ENCODE data around the gene GMCL2.

GMCL2 gene

DNA sequence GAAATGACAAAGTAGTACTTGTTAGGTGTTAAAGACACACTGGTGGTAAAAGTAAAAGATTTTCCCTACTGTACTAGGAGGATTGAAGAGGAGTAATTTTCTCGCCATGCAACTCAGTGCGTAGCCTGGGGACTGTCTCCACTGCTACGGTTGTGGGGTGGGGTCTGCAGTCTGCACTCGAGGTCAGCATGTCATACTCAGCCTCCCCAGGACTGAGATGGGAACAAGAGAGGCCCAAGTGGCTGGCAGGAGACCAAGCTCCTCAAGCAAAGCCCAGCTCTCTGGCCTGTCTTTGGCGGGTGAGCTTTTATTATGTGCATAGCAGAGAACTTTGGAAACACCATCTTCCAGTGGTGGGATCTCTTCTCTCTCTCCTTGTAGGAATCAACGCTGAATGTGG is 43.9 kb downstream of the GMCL2 start:
- no peak for DNase-seq (ENCODE audit: low read depth in 2 of 2)

DNA sequence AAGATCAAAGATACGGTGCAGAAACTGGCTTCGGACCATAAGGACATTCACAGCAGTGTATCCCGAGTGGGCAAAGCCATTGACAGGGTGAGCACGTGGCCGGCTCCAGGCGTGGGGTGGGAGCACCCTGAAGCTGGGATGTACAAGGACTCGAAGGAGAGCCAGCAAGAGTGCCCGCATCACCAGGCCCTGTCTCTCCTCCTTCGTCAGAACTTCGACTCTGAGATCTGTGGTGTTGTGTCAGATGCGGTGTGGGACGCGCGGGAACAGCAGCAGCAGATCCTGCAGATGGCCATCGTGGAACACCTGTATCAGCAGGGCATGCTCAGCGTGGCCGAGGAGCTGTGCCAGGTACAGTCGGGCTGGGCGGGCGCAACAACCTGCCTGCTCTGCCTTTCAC is 44.5 kb downstream of the GMCL2 start:
- DNase-seq (ENCODE audit: low read depth in 2 of 2) = no peak

DNA sequence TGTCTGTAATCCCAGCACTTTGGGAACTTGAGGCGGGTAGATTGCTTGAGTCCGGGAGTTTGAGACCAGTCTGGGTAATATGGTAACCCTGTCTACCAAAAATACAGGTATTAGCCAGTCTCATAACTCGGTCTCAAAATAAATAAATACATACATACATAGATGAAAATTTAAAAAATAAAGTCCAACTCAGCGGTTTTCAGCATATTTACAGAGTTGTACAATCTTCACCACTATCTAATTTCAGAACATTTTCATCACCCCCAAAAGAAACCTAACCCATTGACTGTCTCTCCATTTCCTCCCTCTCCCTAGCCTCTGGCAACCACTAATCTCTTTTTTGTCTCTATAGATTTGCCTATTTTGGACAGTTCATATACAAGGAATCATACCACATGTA is 45.6 kb downstream of the GMCL2 start:
- no peak for DNase-seq (ENCODE audit: low read depth in 2 of 2)

DNA sequence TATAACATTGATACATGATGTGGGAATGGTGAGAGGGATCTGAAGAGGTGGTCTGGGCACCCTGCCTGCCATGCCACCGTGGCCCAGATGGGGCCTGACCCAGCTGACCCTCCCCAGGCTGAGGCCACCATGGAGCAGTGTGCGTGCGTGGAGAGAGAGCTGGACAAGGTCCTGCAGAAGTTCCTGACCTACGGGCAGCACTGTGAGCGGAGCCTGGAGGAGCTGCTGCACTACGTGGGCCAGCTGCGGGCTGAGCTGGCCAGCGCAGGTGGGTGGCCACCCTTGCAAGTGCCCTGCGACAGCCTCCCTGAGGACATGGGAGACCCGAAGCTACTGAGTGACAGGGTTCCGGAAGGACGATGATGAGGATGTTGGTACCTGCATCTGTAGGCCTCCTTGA is 49.2 kb downstream of the GMCL2 start:
- no peak for DNase-seq (ENCODE audit: low read depth in 2 of 2)

DNA sequence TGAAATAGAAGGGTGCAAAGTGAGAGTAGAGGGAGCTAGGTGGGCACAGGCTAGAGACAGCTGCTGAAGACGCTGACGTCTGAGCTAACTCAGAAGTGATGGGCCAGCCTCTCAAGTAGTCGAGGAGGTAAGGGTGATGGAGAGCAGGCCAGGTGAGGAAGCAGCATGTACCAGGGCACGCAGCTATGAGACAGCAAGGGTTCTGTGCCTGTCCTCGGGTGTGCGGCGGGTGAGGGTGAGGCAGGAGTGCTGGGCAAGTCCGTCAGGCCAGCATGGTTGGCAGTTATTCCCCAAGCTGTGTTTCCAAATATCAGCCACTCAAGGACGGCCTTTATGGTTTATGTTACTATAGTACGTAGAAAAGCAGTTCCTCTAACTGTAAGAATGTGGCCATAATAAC is 50.2 kb downstream of the GMCL2 start:
- DNase-seq (ENCODE audit: low read depth in 2 of 2) = no peak

Data from stimulated activated CD8-positive, alpha-beta memory T cell treated with anti-CD3 and anti-CD28 coated beads, Interleukin-7, amount 100 ng/mL, for 1 hour (primary cell).